NCI-H187 (cell line): ENCODE results near the gene CFAP92.

Experiments
- DNase-seq, 2 experiments: peaks; one replicate each; lab custom pipeline; 2025; lab: John Stamatoyannopoulos, UW

The CFAP92 gene, protein sequence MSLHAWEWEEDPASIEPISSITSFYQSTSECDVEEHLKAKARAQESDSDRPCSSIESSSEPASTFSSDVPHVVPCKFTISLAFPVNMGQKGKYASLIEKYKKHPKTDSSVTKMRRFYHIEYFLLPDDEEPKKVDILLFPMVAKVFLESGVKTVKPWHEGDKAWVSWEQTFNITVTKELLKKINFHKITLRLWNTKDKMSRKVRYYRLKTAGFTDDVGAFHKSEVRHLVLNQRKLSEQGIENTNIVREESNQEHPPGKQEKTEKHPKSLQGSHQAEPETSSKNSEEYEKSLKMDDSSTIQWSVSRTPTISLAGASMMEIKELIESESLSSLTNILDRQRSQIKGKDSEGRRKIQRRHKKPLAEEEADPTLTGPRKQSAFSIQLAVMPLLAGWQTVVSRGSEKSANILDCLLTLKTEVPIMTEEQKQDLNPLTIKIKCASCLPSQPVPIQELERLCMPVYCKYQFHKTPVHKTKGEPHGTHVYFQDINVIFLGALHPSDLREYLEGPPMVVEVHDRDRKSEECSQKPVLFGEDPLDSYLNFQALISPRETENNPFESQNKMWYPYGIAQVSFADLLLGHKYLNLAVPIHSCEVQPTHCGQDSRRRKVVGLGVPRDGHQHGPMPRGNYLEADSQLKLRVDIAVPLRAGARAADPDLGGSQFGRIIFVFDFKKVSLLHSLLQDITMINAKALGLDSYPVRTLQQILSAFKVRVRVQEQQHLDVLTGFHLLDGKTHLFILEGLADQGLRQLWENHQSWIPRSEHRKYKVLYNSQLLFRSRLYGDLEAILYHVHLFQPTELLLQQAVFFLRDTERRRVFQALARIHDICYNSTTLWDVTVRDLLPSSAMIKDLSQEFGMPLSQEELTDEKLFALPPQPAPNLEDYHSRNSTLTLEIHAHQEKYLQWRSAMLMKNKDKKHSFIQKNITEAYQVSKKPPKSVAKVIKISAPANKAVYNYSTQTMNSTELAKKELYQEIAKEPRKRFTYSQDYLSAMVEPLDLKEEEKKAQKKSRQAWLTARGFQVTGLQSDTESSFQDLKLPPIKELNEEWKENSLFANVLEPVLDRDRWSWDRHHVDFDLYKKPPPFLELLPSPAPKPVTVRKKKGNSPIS

DNA sequence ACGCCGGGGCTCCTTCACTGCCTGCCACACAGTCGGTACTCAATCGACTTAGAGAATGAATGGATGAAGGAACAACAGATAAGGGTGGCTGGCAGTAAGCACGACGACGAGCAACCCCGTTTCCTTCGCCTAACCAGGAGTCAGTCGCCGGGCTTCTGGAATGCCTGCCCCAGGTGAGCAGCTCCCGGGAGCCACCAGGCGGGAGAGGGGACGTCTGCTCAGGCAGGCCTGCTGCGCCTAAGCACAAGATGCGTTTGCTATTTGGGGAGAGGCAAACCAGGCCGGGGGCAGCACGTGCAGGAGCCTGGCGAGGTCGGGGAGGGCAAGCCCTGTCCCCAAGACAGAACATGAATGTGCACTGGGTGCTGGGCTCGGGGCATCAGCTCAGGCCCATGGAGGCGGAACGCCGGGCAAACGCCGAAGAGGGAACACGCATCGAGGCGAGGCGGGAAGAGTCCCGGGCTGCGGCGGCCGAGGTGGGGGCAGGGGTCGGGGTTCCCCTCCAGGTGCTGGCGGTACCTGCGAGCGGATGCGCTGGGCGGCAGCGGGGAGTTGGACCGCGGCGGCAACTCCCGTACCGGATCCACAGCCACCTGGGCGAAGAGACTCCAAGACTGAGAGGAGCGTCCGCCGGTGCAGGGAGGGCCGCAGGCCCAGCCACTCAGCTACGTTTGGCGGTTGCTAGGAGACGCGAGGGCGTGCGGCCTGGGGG lies at the start of gene CFAP92:
Gene CFAP92 (minus strand): TSS at position 616 of the 712 bp plus-strand sequence. CDS start 772 bp downstream, outside the sequence.
- DNase-seq: peak; percentile 59 to 74

DNA sequence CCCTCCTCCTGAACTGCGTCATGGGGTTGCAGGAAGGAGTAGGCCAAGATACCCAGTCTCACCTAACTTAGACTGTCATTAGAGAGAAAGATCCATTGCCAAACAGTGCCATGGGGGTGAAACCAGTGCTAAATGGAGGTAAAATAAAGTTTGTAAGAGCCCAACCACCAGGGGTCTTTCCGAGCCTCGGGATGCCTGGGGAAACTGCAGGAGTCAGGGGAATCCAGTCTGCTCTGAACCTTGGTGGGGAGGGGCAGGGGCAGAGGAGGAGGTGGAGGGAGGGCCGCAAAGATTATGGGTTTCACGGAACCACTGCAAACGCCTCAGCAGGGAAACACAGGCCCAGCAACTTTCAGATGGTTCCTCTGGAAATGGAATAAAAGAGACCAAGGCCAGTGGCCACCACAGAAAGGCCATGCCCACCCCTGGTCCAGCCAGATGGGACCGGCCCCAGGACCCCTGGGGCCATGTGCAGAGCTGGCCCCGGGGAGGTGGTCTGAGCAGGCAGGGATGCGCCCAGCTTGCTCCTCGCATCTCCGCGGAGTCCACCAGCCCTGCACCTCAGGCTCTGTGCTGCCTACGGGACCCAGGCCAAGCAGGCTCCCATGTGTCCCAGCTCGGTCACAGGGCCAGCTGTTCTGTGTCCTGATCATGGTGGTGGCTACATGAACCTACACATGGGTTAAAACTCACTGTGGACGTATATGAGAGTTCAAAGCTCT lies 46.9 kb upstream of the CFAP92 start:
- DNase-seq: no peak

DNA sequence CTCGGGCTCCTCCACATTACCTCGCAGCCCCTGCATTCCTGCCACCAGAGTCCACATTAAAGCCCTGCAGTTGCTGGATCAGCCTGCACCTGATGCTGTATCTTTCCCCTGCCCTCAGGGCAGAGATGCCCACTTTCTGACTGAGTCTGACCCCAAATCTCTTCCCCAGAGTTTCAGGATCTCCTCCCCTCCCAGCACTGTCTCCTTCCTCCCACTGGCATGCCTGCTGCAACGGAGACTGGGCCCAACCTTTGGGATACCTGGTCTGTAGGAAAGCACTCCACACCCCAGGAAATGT lies 46.1 kb upstream of the CFAP92 start:
- DNase-seq: no peak

DNA sequence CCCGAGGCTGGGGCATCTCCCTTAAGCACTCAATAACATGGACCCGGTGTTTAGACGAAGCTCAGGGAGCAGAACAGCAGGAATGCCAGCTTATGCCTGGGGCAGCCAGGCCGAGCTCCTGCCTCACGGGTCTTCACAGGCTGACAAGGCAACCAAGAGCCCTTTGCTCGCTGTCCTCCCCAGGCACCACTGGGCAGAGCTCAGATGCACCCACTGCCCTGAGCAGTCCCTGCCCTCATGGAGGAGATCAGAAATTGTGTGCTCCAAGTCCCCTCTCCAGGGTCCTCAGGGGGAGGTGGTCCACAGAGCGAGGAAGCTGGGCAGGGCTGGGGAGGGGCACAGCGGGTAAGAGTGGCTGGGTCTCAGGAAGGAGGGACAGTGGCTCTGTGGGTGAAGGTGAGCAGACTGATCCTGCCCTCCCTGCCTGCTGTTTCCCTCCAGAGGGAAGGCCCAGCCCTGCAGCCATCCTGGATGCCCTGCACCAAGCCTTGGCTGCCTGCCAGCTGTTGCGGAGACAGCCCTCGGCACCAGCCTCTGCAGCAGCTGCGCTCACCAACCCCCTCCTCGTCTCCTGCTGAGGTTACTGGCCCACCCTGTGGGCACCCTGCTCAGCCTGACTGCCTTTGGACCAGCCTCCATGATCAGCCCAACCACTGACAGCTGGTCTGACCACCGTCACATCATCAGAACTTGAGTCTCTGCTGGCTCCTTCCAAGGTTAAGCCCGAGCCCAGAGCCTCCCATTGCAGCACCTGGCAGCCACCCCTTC lies 45.6 kb upstream of the CFAP92 start:
- DNase-seq: peak; percentile 38 to 47

DNA sequence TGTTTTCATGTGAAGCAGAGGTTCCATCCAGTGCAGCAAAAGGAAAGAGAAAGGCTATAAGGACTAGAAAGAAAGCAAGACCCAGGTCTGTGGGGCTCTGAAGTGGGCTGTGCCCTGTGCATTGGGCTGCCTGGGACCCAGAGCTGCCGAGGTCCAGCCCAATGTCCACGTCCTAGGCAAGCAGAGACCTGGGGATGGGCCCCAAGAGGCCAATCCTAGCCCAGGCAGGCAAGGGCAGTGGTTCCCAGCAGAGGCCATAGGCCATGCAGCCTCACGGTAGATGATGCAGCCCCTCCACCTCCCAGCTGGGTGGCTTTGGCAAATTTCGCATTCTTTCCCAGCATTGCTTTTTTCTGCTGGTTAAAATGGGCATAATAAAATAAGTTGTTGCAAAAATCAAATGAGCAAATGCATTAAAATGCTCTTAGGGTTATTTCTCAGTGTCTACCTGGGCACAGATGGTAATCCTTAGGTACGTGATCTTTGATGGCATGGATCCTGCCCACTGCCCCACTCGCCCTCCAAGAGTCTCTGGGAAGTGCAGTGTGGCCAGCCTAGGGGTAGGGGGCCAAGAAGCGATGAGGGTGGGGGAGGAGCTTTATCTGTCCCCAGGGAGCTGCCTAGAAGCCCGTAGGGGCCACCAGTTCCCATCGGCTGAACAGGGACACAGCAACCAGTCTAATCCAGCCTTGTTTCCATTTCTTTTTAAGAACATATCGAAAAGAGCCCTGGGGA lies 44.4 kb upstream of the CFAP92 start:
- DNase-seq: no peak

DNA sequence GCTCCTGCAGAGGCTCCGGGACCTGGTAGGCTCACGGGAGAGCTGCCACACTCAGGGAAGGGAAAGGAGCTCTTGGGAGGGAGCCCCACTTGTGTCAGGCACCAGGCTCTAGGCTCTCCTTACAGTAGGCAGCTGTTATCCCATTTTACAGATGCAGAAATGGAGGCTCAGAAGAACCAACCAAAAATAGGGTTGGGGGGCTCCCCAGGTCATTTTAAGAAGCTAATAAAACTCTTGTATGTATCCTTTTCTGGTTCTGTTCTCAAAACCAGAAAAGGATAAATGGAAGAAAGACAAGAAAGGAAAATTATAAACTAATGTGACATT lies 43.2 kb upstream of the CFAP92 start:
- no peak for DNase-seq

DNA sequence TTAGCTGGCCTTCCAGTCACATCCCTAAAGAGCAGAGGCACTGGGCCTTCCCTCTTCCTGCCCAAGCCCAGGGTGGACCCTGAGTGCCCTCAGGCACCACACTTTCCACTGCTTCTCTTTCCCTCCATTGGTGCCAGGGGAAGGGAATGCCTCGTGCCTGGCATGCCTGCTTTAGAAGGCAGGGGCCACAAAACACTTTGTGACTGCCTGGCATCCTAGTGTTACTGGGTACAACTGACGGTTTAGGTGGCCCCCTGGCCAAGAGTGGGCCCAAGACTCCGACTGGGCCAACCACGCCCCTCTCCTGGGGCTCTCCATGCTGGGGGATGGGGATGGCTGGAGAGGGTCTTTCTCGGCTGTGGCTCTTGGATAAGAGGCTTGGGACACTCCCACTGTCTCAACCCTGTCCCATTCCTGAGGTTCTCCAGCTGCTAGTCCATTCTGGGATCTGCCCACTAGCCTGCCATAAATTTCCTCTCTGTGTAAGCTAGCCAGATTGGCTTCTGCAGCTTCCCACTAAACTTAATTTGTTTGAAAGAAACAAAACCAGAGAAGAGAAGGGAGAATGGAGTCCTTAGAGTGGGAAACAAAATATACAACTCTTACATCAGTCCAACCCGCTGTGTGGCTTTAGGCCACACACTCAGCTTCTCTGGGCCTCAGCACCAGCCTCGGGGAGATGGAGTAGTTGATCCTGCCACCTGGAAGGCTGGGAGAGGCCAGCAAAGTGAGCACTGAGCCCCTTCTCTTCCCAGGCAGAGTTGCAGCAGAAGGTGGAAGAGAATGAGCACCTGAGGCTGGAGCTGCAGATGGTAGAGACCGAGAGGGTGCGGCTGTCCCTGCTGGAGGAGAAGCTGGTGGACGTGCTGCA lies 42.6 kb upstream of the CFAP92 start:
- no peak for DNase-seq

DNA sequence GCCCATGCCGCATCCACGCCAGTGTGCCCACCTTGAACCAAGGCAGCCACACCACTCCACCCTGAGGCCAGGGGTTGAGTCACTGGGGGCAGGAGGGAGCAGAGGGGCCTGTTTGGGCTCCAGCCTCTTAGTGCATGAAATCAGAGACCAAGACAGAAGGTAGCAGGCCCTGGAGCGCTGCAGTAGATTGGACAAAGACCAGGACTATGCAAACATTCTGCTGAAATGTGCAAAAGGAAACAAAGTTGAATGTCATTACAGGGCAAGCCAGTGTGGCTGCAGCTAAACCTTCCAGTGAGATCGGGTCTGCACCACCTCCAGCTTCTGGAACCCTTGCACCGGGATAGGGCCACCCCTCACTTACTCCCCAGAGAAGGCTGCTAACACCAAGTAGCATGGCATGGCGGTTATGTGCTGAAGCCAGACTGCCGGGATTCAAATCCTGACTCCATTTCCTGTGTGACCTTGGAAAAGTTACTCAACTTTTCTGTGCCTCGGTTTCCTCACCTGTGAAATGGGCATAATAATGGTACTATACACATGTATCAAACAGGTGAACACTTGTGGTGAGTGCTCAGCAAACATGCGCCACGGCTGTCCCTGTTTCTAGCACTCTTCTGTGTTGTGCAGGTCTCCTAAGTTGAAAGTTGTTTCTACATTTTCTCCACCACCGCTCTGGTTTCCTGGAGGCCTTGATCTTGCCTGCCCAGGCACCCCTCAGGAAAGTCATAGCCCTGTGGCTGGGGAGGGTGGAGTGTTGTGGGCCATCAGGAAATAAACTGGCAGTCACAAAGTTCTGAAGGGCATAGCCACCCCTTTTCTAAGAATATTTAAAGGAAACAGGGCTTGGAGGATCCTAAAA lies 41.7 kb upstream of the CFAP92 start:
- no peak for DNase-seq

DNA sequence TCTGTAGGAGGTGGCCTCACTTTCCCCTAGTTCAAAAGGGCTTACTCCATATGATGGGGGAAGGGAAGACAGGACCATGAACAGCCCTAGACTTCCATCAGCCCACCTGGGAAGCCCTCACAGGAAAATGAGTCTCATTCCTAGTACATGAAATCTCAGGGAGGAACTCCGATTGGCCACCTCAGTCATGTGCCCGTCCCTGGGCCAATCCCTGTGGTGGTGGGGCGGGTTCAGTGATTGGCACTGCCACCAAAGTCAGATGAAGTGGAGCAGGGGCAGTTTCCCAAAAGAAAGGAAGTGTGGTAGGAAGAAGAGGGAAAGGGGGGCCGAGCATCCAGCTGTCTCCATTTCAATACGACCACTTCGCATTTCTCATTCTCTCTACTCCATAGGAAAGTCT lies 40.8 kb upstream of the CFAP92 start:
- DNase-seq: no peak

DNA sequence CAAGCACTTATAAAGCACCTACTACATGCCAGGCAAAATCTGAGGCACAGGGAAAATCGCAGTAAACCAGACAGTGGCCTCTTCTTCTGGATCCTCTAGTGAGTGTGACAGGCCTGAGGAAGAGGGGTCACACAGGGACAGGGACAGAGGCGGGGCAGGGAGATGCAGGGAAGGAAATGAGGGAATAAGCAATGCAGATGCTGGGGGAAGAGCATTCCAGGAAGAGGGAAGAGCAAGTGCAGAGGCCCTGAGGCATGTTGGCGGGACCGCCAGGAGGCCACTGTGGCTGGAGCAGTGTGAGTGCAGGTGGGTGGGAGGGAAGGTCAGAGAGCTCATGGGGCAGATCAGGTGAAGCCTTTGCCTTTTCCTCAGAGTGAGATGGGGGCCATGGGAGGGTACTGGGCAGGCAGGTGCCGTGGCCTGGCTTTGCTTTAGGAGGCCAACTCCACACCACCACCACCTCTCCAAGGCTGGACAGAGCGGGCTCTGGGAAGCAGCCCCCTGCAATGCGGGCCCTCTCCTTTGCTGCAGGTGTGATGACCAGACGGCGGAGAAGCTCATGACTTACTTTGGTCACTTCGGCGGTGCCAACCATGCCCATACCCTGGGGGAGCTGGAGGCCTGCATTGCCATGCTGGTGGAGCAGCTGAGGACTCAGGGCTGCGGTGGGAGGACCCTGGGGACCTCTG lies 39.9 kb upstream of the CFAP92 start:
- no peak for DNase-seq

DNA sequence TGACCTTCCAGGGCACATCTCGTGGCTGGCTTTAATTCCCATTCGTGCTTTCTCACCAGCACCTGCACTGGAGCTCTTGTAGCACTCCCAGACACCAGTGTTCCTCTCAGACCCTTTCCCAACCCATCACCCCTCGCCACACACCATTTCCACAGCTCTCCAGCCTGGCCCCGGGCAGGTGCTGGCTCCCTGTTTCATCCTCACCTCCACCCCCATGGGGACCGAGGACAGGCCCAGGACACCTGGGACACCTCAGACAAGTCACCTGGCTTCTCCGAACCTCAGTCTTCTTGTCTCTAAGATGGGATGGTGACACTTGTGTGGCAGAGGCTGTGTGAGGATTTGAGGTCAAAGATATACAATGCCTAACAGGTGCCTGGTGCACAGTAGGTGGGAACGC lies 39.3 kb upstream of the CFAP92 start:
- no peak for DNase-seq

DNA sequence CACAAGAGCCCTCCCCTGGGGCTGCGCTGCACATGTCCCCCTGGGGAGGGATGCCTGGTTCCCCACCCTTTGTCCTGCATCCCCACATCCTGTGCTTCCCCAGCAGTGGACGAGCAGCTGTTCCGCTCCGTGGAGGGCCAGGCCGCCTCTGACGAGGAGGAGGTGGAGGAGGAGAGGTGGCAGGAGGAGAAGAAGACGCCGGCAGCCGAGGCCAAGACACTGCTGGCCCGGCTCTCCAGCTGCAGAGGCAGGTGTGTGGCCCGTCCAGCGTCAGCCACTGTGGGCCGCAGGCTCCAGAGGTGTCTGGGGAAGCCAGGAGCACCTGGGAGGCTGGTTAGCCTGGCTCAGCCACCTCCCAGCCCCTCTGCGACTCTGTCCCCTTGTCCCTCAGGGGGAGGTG lies 38.8 kb upstream of the CFAP92 start:
- DNase-seq: no peak

DNA sequence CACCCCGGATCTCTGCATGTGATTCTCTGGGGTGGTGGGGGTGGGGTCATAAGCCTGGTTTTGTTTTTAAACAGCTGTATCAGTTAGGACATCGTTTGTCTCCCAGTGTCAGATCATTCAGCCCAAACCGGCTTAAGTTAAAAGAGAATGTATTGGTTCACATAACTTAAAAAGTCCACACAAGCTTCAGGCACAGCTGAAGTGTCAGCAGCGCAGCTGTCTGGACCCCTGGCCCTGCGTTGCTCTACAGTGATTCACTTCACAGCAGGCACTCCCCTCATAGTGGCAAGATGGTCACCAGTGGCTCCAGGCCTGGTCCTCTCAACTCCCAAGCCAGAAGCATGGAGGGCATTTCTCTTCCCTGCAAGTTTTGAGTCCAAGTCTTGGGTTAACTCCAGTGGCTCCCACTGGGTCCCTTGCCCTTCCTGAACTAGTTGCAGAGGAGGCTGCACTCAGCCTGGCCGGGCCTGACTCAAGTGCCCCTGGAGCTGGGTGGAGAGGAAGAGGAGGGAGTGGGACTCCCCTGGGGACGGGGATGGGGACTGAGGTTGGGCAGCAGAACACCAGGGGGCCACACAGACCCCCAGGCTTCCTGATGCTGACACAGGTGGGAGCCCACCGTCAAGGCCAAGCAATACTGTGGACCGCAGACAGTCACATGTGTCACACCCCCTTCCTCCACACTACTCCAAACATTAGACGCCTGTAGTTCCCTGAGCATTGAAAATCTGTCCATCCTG lies 37.8 kb upstream of the CFAP92 start:
- DNase-seq: no peak

DNA sequence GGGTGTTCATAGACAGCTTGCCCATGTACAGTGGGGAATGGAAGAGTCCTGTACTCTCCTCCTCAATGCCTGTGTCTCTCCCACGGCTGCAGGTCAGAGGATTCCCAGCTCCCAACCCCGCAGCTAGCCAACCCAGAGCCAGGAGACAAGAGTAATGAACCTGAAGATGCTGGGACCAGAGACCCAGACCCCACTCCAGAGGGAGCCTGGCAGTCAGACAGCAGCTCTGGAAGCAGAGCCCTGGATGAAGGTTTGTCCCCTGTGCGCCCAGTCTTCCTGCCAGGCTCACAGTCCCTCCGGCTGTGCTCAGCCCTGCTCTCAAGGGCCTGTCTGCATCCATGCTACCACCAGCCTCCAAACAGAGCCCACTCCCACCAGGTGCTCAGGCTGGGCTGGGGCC lies 36.7 kb upstream of the CFAP92 start:
- no peak for DNase-seq

DNA sequence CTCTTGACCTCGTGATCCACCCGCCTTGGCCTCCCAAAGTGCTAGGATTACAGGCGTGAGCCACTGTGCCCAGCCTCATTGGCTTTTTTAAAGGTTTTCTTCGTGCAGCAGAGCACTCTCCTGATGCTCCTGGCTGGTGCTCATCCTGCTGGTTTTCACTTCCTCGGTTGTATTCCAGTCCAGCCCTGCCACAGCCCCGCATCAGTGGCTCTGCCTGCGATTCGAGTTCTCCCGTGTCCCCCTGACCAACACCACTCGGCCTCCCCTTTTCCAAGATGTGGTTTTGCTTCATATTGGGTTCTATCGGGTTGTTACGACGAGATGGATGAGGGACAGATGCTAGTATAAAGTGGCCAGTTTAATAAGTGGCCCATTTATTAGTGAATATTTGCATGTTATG lies 35.0 kb upstream of the CFAP92 start:
- no peak for DNase-seq

DNA sequence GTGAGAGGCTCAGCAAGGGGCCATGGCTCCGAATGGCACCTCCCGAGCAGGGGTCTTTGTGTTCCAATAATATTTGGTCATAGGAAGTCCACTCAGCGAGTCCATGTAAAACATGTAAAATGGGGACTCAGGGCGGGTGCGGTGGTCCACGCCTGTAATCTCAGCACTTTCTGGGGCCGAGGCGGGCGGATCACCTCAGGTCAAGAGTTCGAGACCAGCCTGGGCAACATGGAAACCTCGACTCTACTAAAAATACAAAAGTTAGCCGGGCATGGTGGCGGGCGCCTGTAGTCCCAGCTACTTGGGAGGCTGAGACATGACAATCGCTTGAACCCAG lies 33.6 kb upstream of the CFAP92 start:
- DNase-seq: no peak
